CD14-positive monocyte (primary cell): ENCODE measurements around the gene TRAPPC12. TPM values are rescaled to one million over a fixed set of nuclear protein-coding genes. Genes with fewer than 3 reads are reported as not detected.

Experiments
- DNase-seq, 3 donors: peaks; one replicate each; pipeline ENCODE4 v3.0.0-alpha.2; 2011 to 2022
- H2AFZ ChIP-seq: 2 replicates; pipeline ENCODE4 v1.6.0; 2012; ENCODE audit warnings: mild to moderate bottlenecking, low read depth, low read length, inconsistent platforms; ENCODE audit not compliant: insufficient read depth, poor library complexity, severe bottlenecking
- H3K27ac ChIP-seq, 2 donors: 1 replicate in 1 of 2; 2 replicates in 1 of 2; pipeline ENCODE4 v1.5.1; 2012 to 2013; ENCODE audit warnings: low read length in 2 of 2, control low read depth in 1 of 2, inconsistent platforms in 1 of 2, low read depth in 1 of 2, mild to moderate bottlenecking in 1 of 2
- H3K27me3 ChIP-seq, 2 donors: one replicate each; pipeline versions ENCODE4 v1.6.0 to v1.6.1; 2011 to 2013; ENCODE audit warnings: low read length in 2 of 2; ENCODE audit not compliant: control insufficient read depth in 2 of 2, insufficient read depth in 2 of 2
- H3K36me3 ChIP-seq, 2 donors: replicated peaks in 1 of 2; 1 replicate in 1 of 2; 2 replicates in 1 of 2; pipeline versions ENCODE4 v1.5.1 to v1.6.1; 2012 to 2013; ENCODE audit warnings: low read length in 2 of 2, control low read depth in 1 of 2, inconsistent platforms in 1 of 2, mild to moderate bottlenecking in 1 of 2; ENCODE audit not compliant: insufficient read depth in 2 of 2, control insufficient read depth in 1 of 2
- H3K4me1 ChIP-seq, 2 donors: 1 replicate in 1 of 2; 2 replicates in 1 of 2; pipeline versions ENCODE4 v1.5.1 to v1.6.1; 2012 to 2013; ENCODE audit warnings: low read length in 2 of 2, control low read depth in 1 of 2, inconsistent platforms in 1 of 2, mild to moderate bottlenecking in 1 of 2, moderate library complexity in 1 of 2; ENCODE audit not compliant: insufficient read depth in 2 of 2, control insufficient read depth in 1 of 2
- H3K4me2 ChIP-seq: replicated peaks from 2 replicates; pipeline ENCODE3; 2012; ENCODE audit warnings: low read length, moderate library complexity, mild to moderate bottlenecking; ENCODE audit not compliant: poor library complexity, severe bottlenecking; ENCODE audit errors: extremely low read depth
- H3K4me3 ChIP-seq, 3 experiments: fragments of 200-600 bp in 1 of 3; sonication (generic) in 1 of 3; replicated peaks in 1 of 3; 1 replicate in 2 of 3; 2 replicates in 1 of 3; pipeline ENCODE4 v1.5.1; 2011 to 2013; ENCODE audit warnings: low read length in 3 of 3, mild to moderate bottlenecking in 3 of 3, control low read depth in 2 of 3, low read depth in 2 of 3, inconsistent platforms in 1 of 3, moderate library complexity in 1 of 3
- H3K79me2 ChIP-seq: 2 replicates; pipeline ENCODE4 v1.6.0; 2012; ENCODE audit warnings: mild to moderate bottlenecking, control low read depth, inconsistent platforms, low read length, moderate library complexity; ENCODE audit not compliant: insufficient read depth
- H3K9ac ChIP-seq: 2 replicates; pipeline ENCODE4 v1.6.0; 2017; ENCODE audit warnings: low read length, mild to moderate bottlenecking; ENCODE audit not compliant: insufficient read depth, poor library complexity, severe bottlenecking
- H3K9me3 ChIP-seq, 2 donors: replicated peaks in 1 of 2; 1 replicate in 1 of 2; 2 replicates in 1 of 2; pipeline versions ENCODE4 v1.5.1 to v1.6.1; 2012 to 2013; ENCODE audit warnings: low read length in 2 of 2, control low read depth in 1 of 2; ENCODE audit not compliant: control insufficient read depth in 1 of 2, insufficient read depth in 1 of 2
- H4K20me1 ChIP-seq: 2 replicates; pipeline ENCODE4 v1.6.0; 2012; ENCODE audit warnings: mild to moderate bottlenecking, low read length, control low read depth, moderate library complexity; ENCODE audit not compliant: insufficient read depth
- H3K27ac Mint-ChIP-seq, 7 donors: one replicate each; pipeline ENCODE4 v1.8.0; 2020; ENCODE audit warnings: mild to moderate bottlenecking in 7 of 7, mixed read lengths in 7 of 7, moderate library complexity in 6 of 7, inconsistent platforms in 2 of 7
- H3K27me3 Mint-ChIP-seq, 3 donors: one replicate each; pipeline ENCODE4 v1.8.0; 2021 to 2022; ENCODE audit warnings: low read depth in 3 of 3, mild to moderate bottlenecking in 3 of 3, mixed read lengths in 3 of 3, moderate library complexity in 3 of 3, inconsistent platforms in 1 of 3
- H3K36me3 Mint-ChIP-seq, 2 donors: one replicate each; pipeline ENCODE4 v1.8.0; 2020; ENCODE audit warnings: mixed read lengths in 2 of 2, inconsistent platforms in 1 of 2, mild to moderate bottlenecking in 1 of 2
- H3K4me1 Mint-ChIP-seq: one replicate; pipeline ENCODE4 v1.8.0; 2020; ENCODE audit warnings: mild to moderate bottlenecking, mixed read lengths
- H3K4me3 Mint-ChIP-seq, 2 donors: one replicate each; pipeline ENCODE4 v1.8.0; 2020; ENCODE audit warnings: mild to moderate bottlenecking in 2 of 2, mixed read lengths in 2 of 2, moderate library complexity in 1 of 2
- H3K9me3 Mint-ChIP-seq, 7 donors: one replicate each; pipeline ENCODE4 v1.8.0; 2020 to 2022; ENCODE audit warnings: mixed read lengths in 7 of 7, mild to moderate bottlenecking in 6 of 7, moderate library complexity in 6 of 7, inconsistent platforms in 2 of 7
- CTCF ChIP-seq: fragments of 200-600 bp; IDR thresholded peaks from one replicate; pipeline ENCODE4 v1.8.0; 2022; ENCODE audit warnings: antibody characterized with exemption, mild to moderate bottlenecking
- WGBS: methylation state at CpG from one replicate; pipeline ENCODE4 v1.1.5; 2013; ENCODE audit warnings: missing lambda C conversion rate; ENCODE audit not compliant: insufficient coverage; 5-methylcytosine and 5-hydroxymethylcytosine counted together
- intact Hi-C, 2 donors: fragments of 100-400 bp; cut with micrococcal nuclease; formaldehyde crosslinking; loops; one replicate each; pipeline versions ENCODE4 v1.15.0 to v1.15.1; 2023
- polyA plus RNA-seq, 3 donors: library from polyadenylated mRNA; depleted of rRNA in 1 of 3; unstranded in 2 of 3; stranded (reverse) in 1 of 3; fragments of 300-500 nt in 2 of 3; fragments of >200 nt in 1 of 3; fragmentation: Illumina TruSeq in 2 of 3; gene quantifications; 1 replicate in 2 of 3; 2 replicates in 1 of 3; pipeline ENCODE4 v1.2.3, GENCODE V29; 2012 to 2021

The TRAPPC12 gene
- polyA plus RNA-seq, 3 donors: 26.6 to 72.1 (median 44.7) TPM

- no peaks in the 10 kb centered on the region for H3K27me3 ChIP-seq
- no peaks in the 10 kb centered on the region for H3K4me1 Mint-ChIP-seq
- peaks cover 61 to 97% of the 10 kb centered on the region in 2 donors for H3K36me3 ChIP-seq
- peaks cover 79 to 89% of the 10 kb centered on the region in 2 donors for H3K36me3 Mint-ChIP-seq
- no peaks in the 10 kb centered on the region for H3K9me3 ChIP-seq
- TF ChIP-seq CTCF: no peak
- H2AFZ ChIP-seq: no peak overlapping the region
- H3K4me2 ChIP-seq: no peak overlapping the region
- no peak for DNase-seq
- WGBS: 96% methylated on average over 8 of the region's 10 CpGs
- no peak overlapping the region for H3K4me3 Mint-ChIP-seq
- H4K20me1 ChIP-seq: no peaks in the 10 kb centered on the region
- intact Hi-C loops: no loop called here
- H3K27ac ChIP-seq: no peak overlapping the region
- H3K27ac Mint-ChIP-seq: peak overlapping the region in 4 of 7 donors; percentile 21 to 66 (median 32)
- no peaks in the 10 kb centered on the region for H3K79me2 ChIP-seq
- no peaks in the 10 kb centered on the region for H3K27me3 Mint-ChIP-seq
- no peaks in the 10 kb centered on the region for H3K9me3 Mint-ChIP-seq
- no peak overlapping the region for H3K4me3 ChIP-seq
- no peaks in the 10 kb centered on the region for H3K4me1 ChIP-seq
- no peak overlapping the region for H3K9ac ChIP-seq
These were observed 93.5 kb downstream of the TRAPPC12 start for GRCh38 chr2:3472966-3473365.

- H3K4me3 Mint-ChIP-seq: no peak overlapping the region
- no peak for TF ChIP-seq CTCF
- peaks cover 57 to 95% of the 10 kb centered on the region in 2 donors for H3K36me3 ChIP-seq
- no peak overlapping the region for H3K9ac ChIP-seq
- H3K9me3 Mint-ChIP-seq: no peaks in the 10 kb centered on the region
- H3K4me3 ChIP-seq: no peak overlapping the region
- H3K79me2 ChIP-seq: no peaks in the 10 kb centered on the region
- no peak overlapping the region for H3K4me2 ChIP-seq
- H3K27me3 ChIP-seq: no peaks in the 10 kb centered on the region
- H3K4me1 Mint-ChIP-seq: peaks cover 4% of the 10 kb centered on the region
- no peaks in the 10 kb centered on the region for H3K4me1 ChIP-seq
- H4K20me1 ChIP-seq: no peaks in the 10 kb centered on the region
- no peak for DNase-seq
- intact Hi-C loops: no loop called here
- no peak overlapping the region for H2AFZ ChIP-seq
- H3K27ac ChIP-seq: no peak overlapping the region
- H3K9me3 ChIP-seq: no peaks in the 10 kb centered on the region
- 97% methylated on average over 28 of the region's 28 CpGs for WGBS
- H3K36me3 Mint-ChIP-seq: peaks cover 74 to 90% of the 10 kb centered on the region in 2 donors
- H3K27ac Mint-ChIP-seq: no peak overlapping the region
- peaks cover 0 to 4% (median 0%) of the 10 kb centered on the region in 3 donors for H3K27me3 Mint-ChIP-seq
These were observed 96.3 kb downstream of the TRAPPC12 start for GRCh38 chr2:3475771-3476170.
